Chondrocyte (in vitro differentiated cells): ENCODE results near the gene NHLH1. TPM values are rescaled to one million over a fixed set of nuclear protein-coding genes. Genes with fewer than 3 reads are reported as not detected.

ENCODE experiments used
- DNase-seq: peaks from one replicate; pipeline ENCODE4 v3.0.0; 2021; ENCODE audit warnings: mixed read lengths, low spot score
- H3K27ac Mint-ChIP-seq: one replicate; pipeline ENCODE4 v1.8.0; 2021; ENCODE audit warnings: mild to moderate bottlenecking, moderate library complexity, mixed read lengths; ENCODE audit not compliant: unreplicated experiment
- H3K27me3 Mint-ChIP-seq: 2 replicates; pipeline ENCODE4 v1.8.0; 2021; ENCODE audit warnings: low read depth, mixed read lengths
- H3K36me3 Mint-ChIP-seq: 2 replicates; pipeline ENCODE4 v1.8.0; 2021; ENCODE audit warnings: low read depth, mixed read lengths
- H3K4me1 Mint-ChIP-seq: 2 replicates; pipeline ENCODE4 v1.8.0; 2021; ENCODE audit warnings: low read depth, mild to moderate bottlenecking, mixed read lengths
- H3K4me3 Mint-ChIP-seq: one replicate; pipeline ENCODE4 v1.8.0; 2021; ENCODE audit warnings: mild to moderate bottlenecking, moderate library complexity, mixed read lengths; ENCODE audit not compliant: unreplicated experiment
- H3K9me3 Mint-ChIP-seq: 2 replicates; pipeline ENCODE4 v1.8.0; 2021; ENCODE audit warnings: low read depth, mixed read lengths
- total RNA-seq: library from RNA; stranded (reverse); gene quantifications from 3 replicates; pipeline ENCODE4 v1.2.1, GENCODE V29; 2021
- TF ChIP-seq, protein P1 (sequence below): fragments of 200-600 bp; sonication (generic); IDR thresholded peaks from 2 replicates; pipeline ENCODE4 v1.5.0; 2021; ENCODE audit warnings: antibody characterized with exemption, mild to moderate bottlenecking, moderate library complexity

Gene NHLH1
- total RNA-seq, 1 donor from 2014 or later: 0.17 TPM

DNA sequence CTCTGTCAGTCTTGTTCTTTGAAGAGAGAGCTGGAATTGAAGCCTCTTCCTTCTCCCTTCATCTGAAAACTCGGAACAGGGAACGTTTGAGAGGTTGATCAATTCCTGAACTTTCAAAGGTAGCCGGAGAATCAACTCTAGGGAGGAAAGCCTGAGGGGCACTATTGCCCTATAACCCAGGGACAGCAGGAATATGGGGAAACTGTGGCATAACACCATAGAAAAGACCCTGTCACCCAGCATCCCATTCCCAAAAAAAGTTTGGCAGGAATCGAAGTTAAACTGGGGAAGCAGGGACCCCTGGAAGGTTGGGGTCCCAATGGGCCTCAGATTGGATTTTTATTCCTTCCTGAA is 5.1 kb upstream of the NHLH1 start:
- no peak for DNase-seq
- TF ChIP-seq, protein P1, sequence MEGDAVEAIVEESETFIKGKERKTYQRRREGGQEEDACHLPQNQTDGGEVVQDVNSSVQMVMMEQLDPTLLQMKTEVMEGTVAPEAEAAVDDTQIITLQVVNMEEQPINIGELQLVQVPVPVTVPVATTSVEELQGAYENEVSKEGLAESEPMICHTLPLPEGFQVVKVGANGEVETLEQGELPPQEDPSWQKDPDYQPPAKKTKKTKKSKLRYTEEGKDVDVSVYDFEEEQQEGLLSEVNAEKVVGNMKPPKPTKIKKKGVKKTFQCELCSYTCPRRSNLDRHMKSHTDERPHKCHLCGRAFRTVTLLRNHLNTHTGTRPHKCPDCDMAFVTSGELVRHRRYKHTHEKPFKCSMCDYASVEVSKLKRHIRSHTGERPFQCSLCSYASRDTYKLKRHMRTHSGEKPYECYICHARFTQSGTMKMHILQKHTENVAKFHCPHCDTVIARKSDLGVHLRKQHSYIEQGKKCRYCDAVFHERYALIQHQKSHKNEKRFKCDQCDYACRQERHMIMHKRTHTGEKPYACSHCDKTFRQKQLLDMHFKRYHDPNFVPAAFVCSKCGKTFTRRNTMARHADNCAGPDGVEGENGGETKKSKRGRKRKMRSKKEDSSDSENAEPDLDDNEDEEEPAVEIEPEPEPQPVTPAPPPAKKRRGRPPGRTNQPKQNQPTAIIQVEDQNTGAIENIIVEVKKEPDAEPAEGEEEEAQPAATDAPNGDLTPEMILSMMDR: no peak
- H3K9me3 Mint-ChIP-seq: no peaks in the 10 kb centered on the region
- peaks cover 28% of the 10 kb centered on the region for H3K36me3 Mint-ChIP-seq
- H3K4me1 Mint-ChIP-seq: peaks cover 10% of the 10 kb centered on the region
- H3K27me3 Mint-ChIP-seq: no peaks in the 10 kb centered on the region
- no peak overlapping the region for H3K4me3 Mint-ChIP-seq
- H3K27ac Mint-ChIP-seq: no peak overlapping the region

DNA sequence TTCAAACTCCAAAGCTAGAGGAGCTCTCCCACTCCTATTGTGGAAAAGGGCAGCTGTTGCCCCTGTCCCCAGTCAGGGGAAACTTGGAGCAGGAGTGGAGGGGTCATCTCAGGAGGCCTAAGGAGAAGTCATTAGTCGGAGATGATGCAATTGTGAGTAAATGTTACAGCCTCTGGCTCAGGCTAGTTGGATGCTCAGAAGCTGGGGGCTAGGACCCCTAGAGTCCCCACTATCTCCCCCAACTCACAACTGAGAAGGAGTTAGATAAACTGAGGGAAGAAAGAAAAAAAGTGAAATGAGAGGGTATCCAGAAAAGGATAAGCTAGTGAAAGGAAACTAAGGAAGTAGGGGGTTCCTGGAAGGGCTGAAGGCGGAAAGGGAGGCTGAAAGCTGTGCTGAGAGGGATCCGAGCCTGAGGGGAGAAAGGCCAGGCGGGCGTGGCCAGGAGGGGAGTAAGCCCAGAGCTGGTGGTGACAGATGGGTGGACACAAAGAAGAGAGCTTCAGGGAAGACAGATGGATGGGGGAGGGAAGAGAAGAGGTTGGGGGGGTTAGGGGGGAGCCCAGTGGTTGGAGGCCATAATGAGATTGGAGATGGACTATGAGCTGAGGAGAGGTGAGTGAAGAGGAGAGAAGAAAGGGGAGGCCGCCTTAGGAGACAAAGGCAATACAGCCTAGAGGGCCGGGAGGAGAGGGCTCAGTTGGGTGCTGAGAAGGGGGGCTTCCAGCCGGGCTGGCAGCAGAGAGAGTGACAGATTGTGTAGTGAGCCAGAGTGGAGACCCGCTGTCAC is 4.5 kb upstream of the NHLH1 start:
- TF ChIP-seq, protein P1: no peak
- peak overlapping the region; percentile 81 for H3K27ac Mint-ChIP-seq
- no peak overlapping the region for H3K4me3 Mint-ChIP-seq
- H3K9me3 Mint-ChIP-seq: no peaks in the 10 kb centered on the region
- H3K36me3 Mint-ChIP-seq: peaks cover 26% of the 10 kb centered on the region
- no peak for DNase-seq
- H3K4me1 Mint-ChIP-seq: peaks cover 10% of the 10 kb centered on the region
- H3K27me3 Mint-ChIP-seq: no peaks in the 10 kb centered on the region

DNA sequence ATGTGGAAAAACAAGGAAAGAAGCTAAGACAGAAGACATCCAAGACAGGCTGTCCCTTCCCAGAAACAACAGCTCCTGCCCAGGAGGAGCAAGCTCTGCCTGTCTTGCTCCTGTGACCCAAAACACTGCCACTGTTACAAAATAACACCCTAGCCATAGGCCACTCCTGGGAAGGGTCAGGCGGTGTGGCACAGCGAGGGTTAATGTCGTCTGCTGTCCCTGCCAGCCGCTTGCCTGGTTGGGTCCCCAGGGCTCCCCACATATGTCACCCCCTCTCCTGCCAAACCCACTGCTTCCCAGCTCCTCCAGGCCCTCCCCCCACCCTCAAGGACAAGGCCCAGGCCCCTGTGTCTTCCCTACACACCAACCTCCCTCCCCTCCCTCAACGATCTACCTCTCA is 3.9 kb upstream of the NHLH1 start:
- no peak overlapping the region for H3K4me3 Mint-ChIP-seq
- no peak overlapping the region for H3K27ac Mint-ChIP-seq

DNA sequence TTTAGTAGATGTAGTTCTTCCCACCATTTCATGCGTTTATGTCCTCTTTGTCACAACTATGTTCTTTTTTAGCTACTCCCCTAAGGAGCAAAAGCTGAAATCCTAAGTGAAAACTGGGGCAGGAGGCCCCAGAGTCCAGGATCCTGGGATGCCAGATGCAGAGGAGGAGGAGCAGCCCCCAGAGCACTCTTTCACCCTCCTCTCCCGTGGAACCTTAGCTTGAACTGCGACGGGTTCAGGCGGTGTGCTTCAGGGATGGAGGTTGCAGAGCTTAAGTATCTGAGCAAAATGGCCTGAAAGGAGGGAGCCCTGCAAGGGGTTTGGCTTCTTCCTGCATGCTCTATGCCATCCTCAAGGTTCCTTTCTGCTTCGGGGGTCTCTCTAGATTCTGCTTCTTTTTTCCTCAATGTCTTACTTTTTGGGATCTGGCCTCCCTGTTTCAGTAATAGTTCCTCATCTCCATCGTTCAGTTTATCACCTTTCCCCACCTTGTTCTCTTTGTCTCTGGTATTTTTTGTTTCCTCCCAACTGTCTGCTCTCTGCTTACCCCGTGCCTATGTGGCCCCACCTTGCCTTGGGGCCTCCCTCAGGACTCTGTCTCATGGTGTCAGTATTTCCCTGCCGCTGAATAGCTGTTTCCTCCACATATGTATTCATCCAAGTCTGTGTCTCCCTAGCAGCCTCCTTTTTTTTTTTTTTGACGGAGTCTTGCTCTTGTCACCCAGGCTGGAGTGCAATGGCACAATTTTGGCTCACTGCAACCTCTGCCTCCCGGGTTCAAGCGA is 2.7 kb upstream of the NHLH1 start:
- H3K27me3 Mint-ChIP-seq: peaks cover 4% of the 10 kb centered on the region
- DNase-seq: no peak
- peaks cover 13% of the 10 kb centered on the region for H3K36me3 Mint-ChIP-seq
- H3K4me1 Mint-ChIP-seq: peaks cover 10% of the 10 kb centered on the region
- no peak overlapping the region for H3K4me3 Mint-ChIP-seq
- no peak overlapping the region for H3K27ac Mint-ChIP-seq
- no peaks in the 10 kb centered on the region for H3K9me3 Mint-ChIP-seq
- TF ChIP-seq, protein P1: no peak

More for the DNA sequence above, 3.9 kb upstream of the NHLH1 start:
- TF ChIP-seq, protein P1: no peak
- no peaks in the 10 kb centered on the region for H3K9me3 Mint-ChIP-seq
- no peak for DNase-seq
- H3K36me3 Mint-ChIP-seq: peaks cover 21% of the 10 kb centered on the region
- H3K4me1 Mint-ChIP-seq: peaks cover 10% of the 10 kb centered on the region
- H3K27me3 Mint-ChIP-seq: no peaks in the 10 kb centered on the region

DNA sequence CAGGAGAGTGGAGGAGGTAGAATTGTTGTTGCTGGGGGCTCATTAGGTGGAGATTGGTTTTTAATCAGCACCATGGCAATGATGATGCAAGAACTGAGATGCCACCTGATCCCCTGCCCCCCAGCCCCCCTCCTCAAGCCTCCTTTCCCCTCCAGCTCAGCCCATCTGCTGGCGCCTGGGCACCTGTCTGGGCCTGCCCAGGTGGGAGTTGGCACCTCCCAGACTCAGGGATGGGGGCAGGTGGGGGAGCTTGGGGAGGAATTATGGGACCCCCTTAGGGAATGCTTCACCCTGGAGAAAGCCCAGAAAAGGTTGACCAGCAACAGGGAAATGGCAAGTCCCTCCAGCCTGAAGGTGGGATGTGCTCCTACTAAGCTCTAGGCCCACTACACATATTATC is 1.5 kb upstream of the NHLH1 start:
- H3K27me3 Mint-ChIP-seq: peaks cover 8% of the 10 kb centered on the region
- no peak overlapping the region for H3K27ac Mint-ChIP-seq
- H3K4me1 Mint-ChIP-seq: peaks cover 10% of the 10 kb centered on the region
- no peak for DNase-seq
- no peak overlapping the region for H3K4me3 Mint-ChIP-seq
- H3K9me3 Mint-ChIP-seq: no peaks in the 10 kb centered on the region
- TF ChIP-seq, protein P1: no peak
- H3K36me3 Mint-ChIP-seq: peaks cover 8% of the 10 kb centered on the region
